ENCODE measurements around the gene NAGA. TPM values are rescaled to one million over a fixed set of nuclear protein-coding genes. Genes with fewer than 3 reads are reported as not detected.

NAGA gene
- total and polyA plus RNA-seq, 9 of the 15 experiments (the other 6 are each of a cell fraction or from before 2014, with no cell fraction given): 6.5 to 20.6 (median 17.4) TPM

DNA sequence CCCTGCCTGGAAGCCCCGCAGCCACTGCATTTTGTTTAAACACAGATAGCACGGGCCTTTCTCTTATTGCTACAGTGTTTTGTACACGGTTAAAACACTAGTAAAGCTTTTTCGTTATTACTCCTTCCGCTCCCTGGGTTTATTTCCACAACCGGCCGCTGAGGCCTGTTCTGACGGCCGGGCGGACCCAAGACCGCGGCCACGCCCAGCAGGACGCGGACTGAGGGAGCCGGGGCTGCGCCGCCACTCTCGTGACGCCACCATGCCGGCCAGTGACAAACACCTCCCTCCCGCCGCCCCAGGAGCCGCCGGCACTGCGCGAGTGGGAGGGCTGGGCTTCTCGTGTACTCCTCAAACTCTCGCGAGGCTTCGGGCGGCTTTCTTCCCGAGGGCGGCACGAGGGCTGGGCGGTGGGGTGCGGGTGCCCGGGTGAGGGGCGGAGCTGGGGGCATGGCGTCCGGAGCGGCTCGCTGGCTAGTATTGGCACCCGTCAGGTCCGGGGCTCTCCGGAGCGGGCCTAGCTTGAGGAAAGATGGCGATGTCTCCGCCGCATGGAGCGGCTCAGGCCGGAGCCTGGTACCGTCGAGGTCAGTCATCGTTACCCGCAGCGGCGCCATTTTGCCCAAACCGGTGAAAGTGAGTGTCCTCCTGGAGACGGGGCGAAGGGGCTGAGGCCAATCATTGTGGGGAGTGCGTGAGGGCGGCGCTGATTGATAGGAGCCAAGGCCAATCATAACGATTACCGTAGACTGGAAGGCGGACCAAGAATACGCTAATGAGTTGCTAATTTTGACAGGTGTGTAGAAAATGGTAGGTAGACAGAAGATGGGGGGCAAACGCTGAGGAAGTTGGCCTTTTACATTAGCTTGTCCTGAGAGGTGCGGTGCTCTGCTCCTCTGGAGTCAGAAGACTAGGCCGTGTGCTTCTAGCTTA is 9.0 kb upstream of the NAGA start, which contains the start of gene SMDT1 (continued):
- TF ChIP-seq TFAM (CRISPR knock-in tag; conservative IDR thresholded peaks at IDR 0.05) (no peak), MTA3 (IDR thresholded peaks at IDR 0.05; ENCODE audit: borderline replicate concordance) (peak; percentile 70; the same call in 1 of the 2 replicates), ZFX (CRISPR knock-in tag; IDR thresholded peaks at IDR 0.05) (peak; percentile 96), OTX1 (CRISPR knock-in tag; IDR thresholded peaks at IDR 0.05) (peak; percentile 68; the same call in 1 of the 2 replicates)
- TF ChIP-seq, protein P1, sequence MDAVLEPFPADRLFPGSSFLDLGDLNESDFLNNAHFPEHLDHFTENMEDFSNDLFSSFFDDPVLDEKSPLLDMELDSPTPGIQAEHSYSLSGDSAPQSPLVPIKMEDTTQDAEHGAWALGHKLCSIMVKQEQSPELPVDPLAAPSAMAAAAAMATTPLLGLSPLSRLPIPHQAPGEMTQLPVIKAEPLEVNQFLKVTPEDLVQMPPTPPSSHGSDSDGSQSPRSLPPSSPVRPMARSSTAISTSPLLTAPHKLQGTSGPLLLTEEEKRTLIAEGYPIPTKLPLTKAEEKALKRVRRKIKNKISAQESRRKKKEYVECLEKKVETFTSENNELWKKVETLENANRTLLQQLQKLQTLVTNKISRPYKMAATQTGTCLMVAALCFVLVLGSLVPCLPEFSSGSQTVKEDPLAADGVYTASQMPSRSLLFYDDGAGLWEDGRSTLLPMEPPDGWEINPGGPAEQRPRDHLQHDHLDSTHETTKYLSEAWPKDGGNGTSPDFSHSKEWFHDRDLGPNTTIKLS (IDR thresholded peaks at IDR 0.05; ENCODE audit: borderline replicate concordance, low read depth): peak; percentile 79; the same call in 1 of the 2 replicates
- TF ChIP-seq, protein P2, sequence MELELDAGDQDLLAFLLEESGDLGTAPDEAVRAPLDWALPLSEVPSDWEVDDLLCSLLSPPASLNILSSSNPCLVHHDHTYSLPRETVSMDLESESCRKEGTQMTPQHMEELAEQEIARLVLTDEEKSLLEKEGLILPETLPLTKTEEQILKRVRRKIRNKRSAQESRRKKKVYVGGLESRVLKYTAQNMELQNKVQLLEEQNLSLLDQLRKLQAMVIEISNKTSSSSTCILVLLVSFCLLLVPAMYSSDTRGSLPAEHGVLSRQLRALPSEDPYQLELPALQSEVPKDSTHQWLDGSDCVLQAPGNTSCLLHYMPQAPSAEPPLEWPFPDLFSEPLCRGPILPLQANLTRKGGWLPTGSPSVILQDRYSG (tag; conservative IDR thresholded peaks at IDR 0.05; ENCODE audit: low read depth): peak; percentile 90
- TF ChIP-seq, protein P3, sequence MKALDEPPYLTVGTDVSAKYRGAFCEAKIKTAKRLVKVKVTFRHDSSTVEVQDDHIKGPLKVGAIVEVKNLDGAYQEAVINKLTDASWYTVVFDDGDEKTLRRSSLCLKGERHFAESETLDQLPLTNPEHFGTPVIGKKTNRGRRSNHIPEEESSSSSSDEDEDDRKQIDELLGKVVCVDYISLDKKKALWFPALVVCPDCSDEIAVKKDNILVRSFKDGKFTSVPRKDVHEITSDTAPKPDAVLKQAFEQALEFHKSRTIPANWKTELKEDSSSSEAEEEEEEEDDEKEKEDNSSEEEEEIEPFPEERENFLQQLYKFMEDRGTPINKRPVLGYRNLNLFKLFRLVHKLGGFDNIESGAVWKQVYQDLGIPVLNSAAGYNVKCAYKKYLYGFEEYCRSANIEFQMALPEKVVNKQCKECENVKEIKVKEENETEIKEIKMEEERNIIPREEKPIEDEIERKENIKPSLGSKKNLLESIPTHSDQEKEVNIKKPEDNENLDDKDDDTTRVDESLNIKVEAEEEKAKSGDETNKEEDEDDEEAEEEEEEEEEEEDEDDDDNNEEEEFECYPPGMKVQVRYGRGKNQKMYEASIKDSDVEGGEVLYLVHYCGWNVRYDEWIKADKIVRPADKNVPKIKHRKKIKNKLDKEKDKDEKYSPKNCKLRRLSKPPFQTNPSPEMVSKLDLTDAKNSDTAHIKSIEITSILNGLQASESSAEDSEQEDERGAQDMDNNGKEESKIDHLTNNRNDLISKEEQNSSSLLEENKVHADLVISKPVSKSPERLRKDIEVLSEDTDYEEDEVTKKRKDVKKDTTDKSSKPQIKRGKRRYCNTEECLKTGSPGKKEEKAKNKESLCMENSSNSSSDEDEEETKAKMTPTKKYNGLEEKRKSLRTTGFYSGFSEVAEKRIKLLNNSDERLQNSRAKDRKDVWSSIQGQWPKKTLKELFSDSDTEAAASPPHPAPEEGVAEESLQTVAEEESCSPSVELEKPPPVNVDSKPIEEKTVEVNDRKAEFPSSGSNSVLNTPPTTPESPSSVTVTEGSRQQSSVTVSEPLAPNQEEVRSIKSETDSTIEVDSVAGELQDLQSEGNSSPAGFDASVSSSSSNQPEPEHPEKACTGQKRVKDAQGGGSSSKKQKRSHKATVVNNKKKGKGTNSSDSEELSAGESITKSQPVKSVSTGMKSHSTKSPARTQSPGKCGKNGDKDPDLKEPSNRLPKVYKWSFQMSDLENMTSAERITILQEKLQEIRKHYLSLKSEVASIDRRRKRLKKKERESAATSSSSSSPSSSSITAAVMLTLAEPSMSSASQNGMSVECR (CRISPR knock-in tag; IDR thresholded peaks at IDR 0.05): no peak
- TF ChIP-seq, protein P4, sequence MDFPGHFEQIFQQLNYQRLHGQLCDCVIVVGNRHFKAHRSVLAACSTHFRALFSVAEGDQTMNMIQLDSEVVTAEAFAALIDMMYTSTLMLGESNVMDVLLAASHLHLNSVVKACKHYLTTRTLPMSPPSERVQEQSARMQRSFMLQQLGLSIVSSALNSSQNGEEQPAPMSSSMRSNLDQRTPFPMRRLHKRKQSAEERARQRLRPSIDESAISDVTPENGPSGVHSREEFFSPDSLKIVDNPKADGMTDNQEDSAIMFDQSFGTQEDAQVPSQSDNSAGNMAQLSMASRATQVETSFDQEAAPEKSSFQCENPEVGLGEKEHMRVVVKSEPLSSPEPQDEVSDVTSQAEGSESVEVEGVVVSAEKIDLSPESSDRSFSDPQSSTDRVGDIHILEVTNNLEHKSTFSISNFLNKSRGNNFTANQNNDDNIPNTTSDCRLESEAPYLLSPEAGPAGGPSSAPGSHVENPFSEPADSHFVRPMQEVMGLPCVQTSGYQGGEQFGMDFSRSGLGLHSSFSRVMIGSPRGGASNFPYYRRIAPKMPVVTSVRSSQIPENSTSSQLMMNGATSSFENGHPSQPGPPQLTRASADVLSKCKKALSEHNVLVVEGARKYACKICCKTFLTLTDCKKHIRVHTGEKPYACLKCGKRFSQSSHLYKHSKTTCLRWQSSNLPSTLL (IDR thresholded peaks at IDR 0.05): no peak

Measured in K562 (cell line).